PFSK-1 (cell line): ENCODE measurements around the gene ZNF202.

ENCODE experiments used
- FOXP2 ChIP-seq: optimal IDR thresholded peaks from 2 replicates; pipeline ENCODE3; 2011; ENCODE audit warnings: borderline replicate concordance, control low read depth, inconsistent platforms; ENCODE audit not compliant: insufficient read depth; ENCODE audit errors: extremely low read length, extremely low read depth
- POLR2AphosphoS5 ChIP-seq: IDR thresholded peaks from 2 replicates; pipeline ENCODE4 v1.6.1; 2012; ENCODE audit warnings: low read depth, mild to moderate bottlenecking, control low read depth, low read length, moderate library complexity
- SIN3A ChIP-seq: IDR thresholded peaks from 2 replicates; pipeline ENCODE4 v1.6.1; 2012; ENCODE audit warnings: mild to moderate bottlenecking, low read length, moderate library complexity, borderline replicate concordance; ENCODE audit not compliant: insufficient read depth
- TAF1 ChIP-seq: IDR thresholded peaks from 2 replicates; pipeline ENCODE4 v1.6.1; 2012; ENCODE audit warnings: low read length, control low read depth, borderline replicate concordance; ENCODE audit not compliant: insufficient read depth
- TF ChIP-seq, protein P1 (sequence below), 2 experiments: IDR thresholded peaks; 2 replicates each; pipeline versions ENCODE4 v1.6.1 to v1.8.0; 2011 to 2012; ENCODE audit warnings: low read depth in 2 of 2, low read length in 2 of 2, control low read depth in 1 of 2, inconsistent platforms in 1 of 2, mild to moderate bottlenecking in 1 of 2, moderate library complexity in 1 of 2; ENCODE audit not compliant: insufficient read depth in 1 of 2

Gene ZNF202

DNA sequence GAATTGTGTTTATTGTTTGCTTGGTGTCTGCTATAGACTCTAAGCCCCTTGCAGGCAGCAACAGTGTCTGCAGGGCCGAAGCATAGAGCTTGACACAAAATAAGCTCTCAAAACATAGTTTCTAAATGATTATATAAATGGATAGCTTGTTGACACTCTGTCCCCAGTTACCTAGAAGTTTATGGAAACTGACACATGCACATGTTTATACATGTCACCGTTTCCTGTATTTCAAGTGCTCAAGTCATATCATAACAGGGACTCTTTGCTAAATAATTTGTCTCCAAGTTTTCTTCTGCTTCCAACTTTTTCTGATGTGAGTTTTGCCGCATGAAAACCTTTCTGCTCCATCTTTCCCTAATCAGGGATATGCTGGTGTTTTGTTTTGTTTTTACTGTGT is 16.5 kb upstream of the ZNF202 start:
- TF ChIP-seq POLR2AphosphoS5 (no peak), SIN3A (no peak), FOXP2 (no peak), TAF1 (no peak)
- TF ChIP-seq, protein P1, sequence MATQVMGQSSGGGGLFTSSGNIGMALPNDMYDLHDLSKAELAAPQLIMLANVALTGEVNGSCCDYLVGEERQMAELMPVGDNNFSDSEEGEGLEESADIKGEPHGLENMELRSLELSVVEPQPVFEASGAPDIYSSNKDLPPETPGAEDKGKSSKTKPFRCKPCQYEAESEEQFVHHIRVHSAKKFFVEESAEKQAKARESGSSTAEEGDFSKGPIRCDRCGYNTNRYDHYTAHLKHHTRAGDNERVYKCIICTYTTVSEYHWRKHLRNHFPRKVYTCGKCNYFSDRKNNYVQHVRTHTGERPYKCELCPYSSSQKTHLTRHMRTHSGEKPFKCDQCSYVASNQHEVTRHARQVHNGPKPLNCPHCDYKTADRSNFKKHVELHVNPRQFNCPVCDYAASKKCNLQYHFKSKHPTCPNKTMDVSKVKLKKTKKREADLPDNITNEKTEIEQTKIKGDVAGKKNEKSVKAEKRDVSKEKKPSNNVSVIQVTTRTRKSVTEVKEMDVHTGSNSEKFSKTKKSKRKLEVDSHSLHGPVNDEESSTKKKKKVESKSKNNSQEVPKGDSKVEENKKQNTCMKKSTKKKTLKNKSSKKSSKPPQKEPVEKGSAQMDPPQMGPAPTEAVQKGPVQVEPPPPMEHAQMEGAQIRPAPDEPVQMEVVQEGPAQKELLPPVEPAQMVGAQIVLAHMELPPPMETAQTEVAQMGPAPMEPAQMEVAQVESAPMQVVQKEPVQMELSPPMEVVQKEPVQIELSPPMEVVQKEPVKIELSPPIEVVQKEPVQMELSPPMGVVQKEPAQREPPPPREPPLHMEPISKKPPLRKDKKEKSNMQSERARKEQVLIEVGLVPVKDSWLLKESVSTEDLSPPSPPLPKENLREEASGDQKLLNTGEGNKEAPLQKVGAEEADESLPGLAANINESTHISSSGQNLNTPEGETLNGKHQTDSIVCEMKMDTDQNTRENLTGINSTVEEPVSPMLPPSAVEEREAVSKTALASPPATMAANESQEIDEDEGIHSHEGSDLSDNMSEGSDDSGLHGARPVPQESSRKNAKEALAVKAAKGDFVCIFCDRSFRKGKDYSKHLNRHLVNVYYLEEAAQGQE (IDR thresholded peaks at IDR 0.05; ENCODE audit: insufficient read depth in 1 of 2, low read depth in 2 of 2, low read length in 2 of 2), result no peak

DNA sequence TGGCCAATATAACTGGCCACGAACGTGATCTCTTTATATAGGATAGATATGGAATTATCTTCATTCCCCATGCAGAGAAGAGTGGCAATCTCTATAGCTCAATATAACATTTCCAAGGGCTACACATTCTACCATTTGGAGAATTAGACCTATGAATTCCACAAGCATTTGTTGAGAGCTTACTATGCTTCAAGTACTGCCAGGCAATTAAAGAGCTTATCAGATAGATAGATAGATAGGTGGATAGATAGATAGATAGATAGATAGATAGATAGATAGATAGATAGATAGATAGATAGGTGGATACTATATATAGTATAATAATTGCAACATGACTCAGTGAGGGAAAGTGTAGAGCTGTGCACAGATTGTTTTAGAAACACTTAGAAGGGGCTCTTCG is 14.4 kb upstream of the ZNF202 start:
- no peak for TF ChIP-seq TAF1

DNA sequence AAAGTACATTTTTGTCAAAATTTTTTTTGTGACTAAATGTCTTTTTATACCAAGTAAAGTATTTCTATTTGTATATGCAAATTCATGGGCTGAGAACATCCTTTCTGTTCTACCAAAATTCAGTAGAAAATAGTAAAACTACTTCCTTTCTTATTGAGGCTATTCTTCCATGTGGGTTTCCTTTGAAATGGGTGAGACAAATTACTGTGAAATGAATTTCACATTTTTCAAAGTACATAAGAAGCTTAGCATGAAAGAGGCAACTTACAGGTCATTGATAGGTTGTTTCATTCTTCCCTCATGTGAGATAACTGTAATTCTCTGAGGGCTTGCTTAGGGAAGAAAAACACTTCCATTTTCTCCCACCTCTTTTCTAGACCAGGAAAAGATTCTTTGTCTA is 13.9 kb upstream of the ZNF202 start:
- TF ChIP-seq, protein P1 (IDR thresholded peaks at IDR 0.05; ENCODE audit: insufficient read depth in 1 of 2, low read depth in 2 of 2, low read length in 2 of 2), result no peak
- TF ChIP-seq SIN3A (no peak), POLR2AphosphoS5 (no peak), TAF1 (no peak), FOXP2 (no peak)

- TF ChIP-seq POLR2AphosphoS5, result no peak
- TF ChIP-seq SIN3A, result no peak
- no peak for TF ChIP-seq FOXP2
Observed at GRCh38 chr11:123754101-123754568, 12.7 kb upstream of the ZNF202 start, which contains the start of gene OR6X1. Gene OR6X1 (minus strand): TSS chr11:123754518. CDS start chr11:123754518, 0 bp downstream.

- TF ChIP-seq FOXP2 (no peak), POLR2AphosphoS5 (no peak), TAF1 (no peak), SIN3A (no peak)
- TF ChIP-seq, protein P1 (IDR thresholded peaks at IDR 0.05; ENCODE audit: insufficient read depth in 1 of 2, low read depth in 2 of 2, low read length in 2 of 2), result no peak
Observed at GRCh38 chr11:123753110-123753509, 11.7 kb upstream of the ZNF202 start.

DNA sequence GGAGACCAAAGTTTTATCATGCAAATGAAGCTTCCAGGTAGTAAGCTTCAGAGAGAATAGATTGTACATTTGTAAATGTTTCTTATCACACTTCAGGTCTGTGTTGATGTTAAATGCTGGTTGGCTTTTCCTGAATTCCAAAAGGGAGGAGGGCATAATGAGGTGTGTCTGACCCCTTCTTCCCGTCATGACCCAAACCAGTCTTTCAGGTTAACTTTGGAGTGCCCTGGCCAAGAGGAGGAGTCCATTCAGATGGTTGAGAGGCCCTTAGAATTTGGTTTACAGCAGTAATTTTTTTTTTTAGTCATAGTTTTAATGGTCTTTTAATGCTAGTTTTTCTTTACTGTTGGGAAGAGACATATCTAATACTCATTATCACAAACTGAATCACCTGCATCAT is 10.3 kb upstream of the ZNF202 start:
- TF ChIP-seq SIN3A, result no peak
- TF ChIP-seq, protein P1 (IDR thresholded peaks at IDR 0.05; ENCODE audit: insufficient read depth in 1 of 2, low read depth in 2 of 2, low read length in 2 of 2), result no peak
- TF ChIP-seq POLR2AphosphoS5, result no peak
- no peak for TF ChIP-seq FOXP2
- no peak for TF ChIP-seq TAF1
